GM12873 (cell line): Measurements from ENCODE around the gene ALDH16A1.

ENCODE experiments used
- TF ChIP-seq, protein P1 (sequence below): IDR thresholded peaks from 2 replicates; pipeline ENCODE4 v1.5.1; 2012; ENCODE audit warnings: low read depth, mild to moderate bottlenecking, moderate library complexity, low read length, control low read depth; ENCODE audit not compliant: insufficient read depth; ENCODE audit errors: missing control alignments

ALDH16A1 gene

GRCh38 chr19:49486232-49486631, 33.2 kb downstream of the ALDH16A1 start:
- TF ChIP-seq, protein P1, sequence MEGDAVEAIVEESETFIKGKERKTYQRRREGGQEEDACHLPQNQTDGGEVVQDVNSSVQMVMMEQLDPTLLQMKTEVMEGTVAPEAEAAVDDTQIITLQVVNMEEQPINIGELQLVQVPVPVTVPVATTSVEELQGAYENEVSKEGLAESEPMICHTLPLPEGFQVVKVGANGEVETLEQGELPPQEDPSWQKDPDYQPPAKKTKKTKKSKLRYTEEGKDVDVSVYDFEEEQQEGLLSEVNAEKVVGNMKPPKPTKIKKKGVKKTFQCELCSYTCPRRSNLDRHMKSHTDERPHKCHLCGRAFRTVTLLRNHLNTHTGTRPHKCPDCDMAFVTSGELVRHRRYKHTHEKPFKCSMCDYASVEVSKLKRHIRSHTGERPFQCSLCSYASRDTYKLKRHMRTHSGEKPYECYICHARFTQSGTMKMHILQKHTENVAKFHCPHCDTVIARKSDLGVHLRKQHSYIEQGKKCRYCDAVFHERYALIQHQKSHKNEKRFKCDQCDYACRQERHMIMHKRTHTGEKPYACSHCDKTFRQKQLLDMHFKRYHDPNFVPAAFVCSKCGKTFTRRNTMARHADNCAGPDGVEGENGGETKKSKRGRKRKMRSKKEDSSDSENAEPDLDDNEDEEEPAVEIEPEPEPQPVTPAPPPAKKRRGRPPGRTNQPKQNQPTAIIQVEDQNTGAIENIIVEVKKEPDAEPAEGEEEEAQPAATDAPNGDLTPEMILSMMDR = no peak

DNA sequence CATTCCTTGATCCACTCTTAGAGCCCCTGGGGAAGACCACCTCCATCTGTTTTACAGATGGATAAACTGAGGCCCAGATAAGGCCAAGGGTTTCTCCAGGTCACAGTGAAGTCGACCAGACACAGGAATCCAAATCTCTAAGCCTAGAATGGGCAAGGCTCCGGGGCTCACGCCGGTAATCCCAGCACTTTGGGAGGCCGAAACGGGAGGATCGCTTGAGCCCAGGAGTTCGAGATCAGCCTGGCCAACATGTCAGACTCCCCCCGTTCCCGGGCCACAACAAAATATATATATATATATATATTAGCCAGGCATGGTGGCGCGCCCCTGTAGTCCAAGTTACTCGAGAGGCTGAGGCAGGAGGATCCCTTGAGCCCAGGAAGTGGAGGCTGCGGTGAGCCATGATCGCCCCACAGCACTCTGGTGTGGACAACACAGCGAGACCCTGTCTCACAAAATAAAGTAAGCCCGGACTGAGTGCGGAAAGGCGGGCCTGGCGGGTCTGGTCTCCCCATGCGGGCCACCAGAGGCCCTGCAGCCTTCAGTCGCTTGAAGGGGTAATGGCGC, 33.8 kb downstream of the ALDH16A1 start:
- TF ChIP-seq, protein P1 = no peak

DNA sequence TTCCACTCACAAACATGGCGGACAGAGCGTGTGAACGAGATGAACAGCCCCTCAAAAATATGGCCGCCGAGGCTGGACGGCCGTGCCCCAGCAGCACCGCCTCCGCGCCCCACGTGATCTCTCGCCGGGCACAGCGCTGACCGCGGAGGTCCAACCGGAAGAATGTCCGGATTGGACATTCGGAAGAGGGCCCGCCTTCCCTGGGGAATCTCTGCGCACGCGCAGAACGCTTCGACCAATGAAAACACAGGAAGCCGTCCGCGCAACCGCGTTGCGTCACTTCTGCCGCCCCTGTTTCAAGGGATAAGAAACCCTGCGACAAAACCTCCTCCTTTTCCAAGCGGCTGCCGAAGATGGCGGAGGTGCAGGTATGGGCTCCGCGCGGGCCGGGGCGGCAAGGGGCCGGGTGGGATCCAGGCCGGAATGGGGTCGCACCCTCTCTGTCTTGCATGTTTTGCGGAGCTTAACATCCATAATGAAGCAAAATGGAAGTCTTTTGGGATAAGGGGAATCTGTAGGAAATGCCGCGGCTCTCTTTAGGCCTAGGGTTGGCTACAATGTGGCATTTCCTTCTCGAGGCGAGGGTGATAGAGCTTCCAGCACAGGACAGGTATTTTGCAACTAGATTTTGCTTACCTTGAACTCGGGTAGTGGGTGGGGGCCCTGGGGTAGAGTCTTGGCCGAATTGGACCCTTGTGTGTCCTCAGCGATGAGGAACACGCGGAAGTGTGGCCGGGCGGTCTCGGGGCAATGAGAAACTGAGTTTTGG, 34.4 kb downstream of the ALDH16A1 start, which contains the start of gene RPL13A:
Gene RPL13A, plus strand, starts transcription at position 332 of the 769 bp plus-strand sequence. Its CDS starts 22 bp downstream, at position 354.
- TF ChIP-seq, protein P1 = no peak

GRCh38 chr19:49488046-49488862, 35.2 kb downstream of the ALDH16A1 start:
- TF ChIP-seq, protein P1 = no peak

DNA sequence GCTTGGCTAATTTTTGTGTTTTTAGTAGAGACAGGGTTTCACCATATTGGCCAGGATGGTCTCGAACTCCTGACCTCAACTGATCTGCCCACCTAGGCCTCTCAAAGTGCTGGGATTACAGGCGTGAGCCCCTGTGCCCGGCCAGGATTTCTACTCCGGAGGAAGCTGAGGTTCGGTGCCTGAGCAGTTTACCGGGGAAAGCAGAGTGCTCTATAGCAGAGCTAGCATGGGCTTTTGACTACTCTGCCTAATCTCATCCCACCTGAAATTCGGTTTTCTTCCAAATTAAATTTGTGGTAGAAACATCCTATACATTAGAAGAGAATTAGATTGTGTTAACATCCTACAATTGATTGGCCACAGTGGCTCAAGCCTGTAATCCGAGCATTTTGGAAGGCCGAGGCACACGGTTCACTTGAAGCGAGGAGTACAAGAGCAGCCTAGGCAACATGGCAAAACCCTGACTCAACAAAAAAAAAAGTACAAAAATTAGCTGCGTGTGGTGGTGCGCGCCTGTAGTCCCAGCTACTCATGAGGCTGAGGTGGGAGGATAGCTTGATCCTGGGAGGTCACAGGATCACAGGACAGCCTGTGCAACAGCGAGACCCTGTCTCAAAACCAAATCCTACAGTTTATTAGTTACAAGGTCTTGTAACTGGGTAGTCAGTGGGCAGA, 36.0 kb downstream of the ALDH16A1 start:
- TF ChIP-seq, protein P1 = no peak

- TF ChIP-seq, protein P1 = peak; percentile 70
These were observed 36.7 kb downstream of the ALDH16A1 start for GRCh38 chr19:49489601-49490167.
